HG03103 (cell line): ENCODE measurements around the gene SERPINB7.

ENCODE experiments used
- ATAC-seq: cut with Tn5 transposase; IDR thresholded peaks from one replicate; pipeline ENCODE4 v1.9.1; 2021; ENCODE audit warnings: low read depth; ENCODE audit not compliant: unreplicated experiment

The SERPINB7 gene

GRCh38 chr18:63836456-63836855, 61.2 kb downstream of the SERPINB7 start:
- ATAC-seq: no peak

GRCh38 chr18:63837590-63837989, 62.4 kb downstream of the SERPINB7 start:
- no peak for ATAC-seq

- no peak for ATAC-seq
These were observed 67.8 kb downstream of the SERPINB7 start for GRCh38 chr18:63843008-63843407.

DNA sequence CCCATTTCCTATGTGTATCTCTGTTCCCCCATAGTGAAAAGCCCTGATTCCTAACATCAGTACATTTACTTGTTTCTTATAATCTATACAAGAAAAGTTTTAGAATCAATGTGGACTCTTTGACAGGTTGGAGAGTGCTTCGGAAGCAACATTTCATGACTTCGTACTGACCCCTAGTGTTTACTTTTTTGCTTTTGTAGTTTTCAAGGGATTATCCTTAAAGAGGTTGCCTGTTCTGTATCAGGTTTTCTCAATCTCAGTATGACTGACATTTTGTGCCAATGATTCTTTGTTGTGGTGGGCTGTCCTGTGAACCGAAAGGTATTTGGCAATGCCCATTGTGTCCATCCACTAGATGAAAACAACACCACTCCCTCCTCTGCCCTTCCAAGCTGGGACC, 69.0 kb downstream of the SERPINB7 start:
- ATAC-seq: peak; percentile 68

DNA sequence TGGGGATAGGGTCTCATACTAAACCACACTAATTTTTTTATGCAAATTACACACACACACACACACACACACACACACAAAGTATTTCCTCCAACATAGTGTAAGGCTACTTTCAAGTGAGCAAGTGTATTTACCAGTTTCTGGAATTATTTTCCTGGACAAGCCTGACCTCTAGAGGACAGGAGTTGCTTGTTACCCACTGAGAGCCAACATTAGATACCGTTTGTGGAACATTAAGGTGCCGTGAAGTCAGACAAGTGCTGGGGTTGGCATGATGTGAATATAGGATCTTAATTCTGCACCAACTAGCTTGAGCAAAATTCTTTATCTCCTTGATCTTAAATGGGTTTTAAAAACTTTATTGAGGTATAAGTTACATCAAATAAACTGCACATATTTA, 72.9 kb downstream of the SERPINB7 start:
- ATAC-seq: no peak

DNA sequence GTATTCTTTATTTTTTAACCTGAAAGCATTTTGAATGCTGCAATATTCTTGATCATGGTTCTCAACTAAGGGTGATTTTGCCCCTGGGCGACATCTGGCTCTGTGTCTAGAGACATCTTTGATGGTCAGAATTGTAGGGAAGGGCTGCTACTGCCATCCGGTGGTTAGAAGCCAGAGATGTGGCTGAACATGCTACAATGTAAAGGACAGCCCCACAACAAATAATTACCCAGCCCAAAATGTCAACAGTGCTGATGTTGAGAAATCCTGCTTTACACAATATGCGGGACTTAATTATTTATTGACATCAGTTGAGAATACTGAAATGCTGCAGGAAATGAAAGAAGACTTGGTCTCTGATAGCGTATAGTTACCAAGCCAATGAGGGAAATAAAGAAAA, 74.8 kb downstream of the SERPINB7 start:
- peak; percentile 72 for ATAC-seq

DNA sequence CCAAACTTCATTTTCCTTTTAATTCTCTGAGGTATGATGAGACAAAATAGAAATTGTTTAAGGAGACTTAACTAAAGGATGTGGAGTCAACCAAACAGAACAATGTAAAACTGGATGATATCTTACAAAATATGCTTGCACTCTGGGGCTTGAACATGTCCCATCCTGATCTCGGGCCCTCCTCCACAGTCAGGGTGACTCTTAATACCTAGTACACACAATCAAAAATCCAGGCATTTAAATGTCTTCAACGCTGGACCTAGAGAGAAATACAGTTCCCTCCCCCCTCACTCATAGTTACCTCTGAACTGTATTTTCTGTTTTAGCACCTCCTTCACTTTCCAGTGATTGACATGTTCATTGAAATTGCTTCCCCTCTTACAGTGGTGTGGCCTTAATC, 75.4 kb downstream of the SERPINB7 start:
- ATAC-seq: no peak
